Neutrophil (primary cell): ENCODE results near the gene MSH5.

Experiments used
- H3K27ac ChIP-seq: fragments of 200-600 bp; sonication (generic); 2 replicates; pipeline ENCODE4 v1.5.1; 2016; ENCODE audit warnings: mild to moderate bottlenecking, moderate library complexity
- H3K27me3 ChIP-seq: fragments of 200-600 bp; sonication (generic); 2 replicates; pipeline ENCODE4 v1.6.0; 2016; ENCODE audit warnings: mild to moderate bottlenecking
- H3K36me3 ChIP-seq: fragments of 200-600 bp; sonication (generic); 2 replicates; pipeline ENCODE4 v1.5.1; 2017
- H3K4me1 ChIP-seq, 2 experiments: fragments of 200-600 bp in 1 of 2; sonication (generic) in 1 of 2; 1 replicate in 1 of 2; 2 replicates in 1 of 2; pipeline versions ENCODE4 v1.5.1 to v1.6.1; 2013 to 2016; ENCODE audit warnings: low read depth in 1 of 2, low read length in 1 of 2, mild to moderate bottlenecking in 1 of 2, moderate library complexity in 1 of 2; ENCODE audit not compliant: control insufficient read depth in 1 of 2, insufficient read depth in 1 of 2
- H3K4me3 ChIP-seq, 2 experiments: fragments of 200-600 bp in 1 of 2; sonication (generic) in 1 of 2; 1 replicate in 1 of 2; 2 replicates in 1 of 2; pipeline ENCODE4 v1.5.1; 2013 to 2016; ENCODE audit warnings: low read depth in 1 of 2, low read length in 1 of 2, mild to moderate bottlenecking in 1 of 2, moderate library complexity in 1 of 2
- H3K9me3 ChIP-seq: fragments of 200-600 bp; sonication (generic); 2 replicates; pipeline ENCODE4 v1.5.1; 2016
- CTCF ChIP-seq: fragments of 200-600 bp; sonication (generic); IDR thresholded peaks from 2 replicates; pipeline ENCODE4 v1.5.1; 2016; ENCODE audit warnings: antibody characterized with exemption

Gene MSH5

DNA sequence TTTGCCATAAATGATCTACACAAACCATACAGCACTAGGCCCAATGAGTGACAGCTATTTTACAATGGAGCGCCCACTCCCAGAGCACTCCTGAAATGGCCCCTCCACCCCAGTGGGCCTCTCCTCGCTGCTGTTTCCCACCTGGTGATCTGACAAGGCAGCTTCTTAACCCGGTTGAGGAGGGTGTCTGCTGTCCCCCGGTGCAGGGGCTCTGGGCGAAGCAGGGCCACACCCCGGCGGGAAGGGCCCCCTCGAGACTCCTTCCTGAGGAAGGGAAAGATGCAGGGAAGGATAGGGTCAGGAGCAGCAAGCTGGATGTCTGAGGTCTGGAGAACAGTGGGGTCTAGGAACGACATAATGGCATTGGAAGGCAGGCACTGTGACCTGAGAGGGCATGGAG, 46.9 kb upstream of the MSH5 start:
- no peak for TF ChIP-seq CTCF
- H3K27me3 ChIP-seq = no peaks in the 10 kb centered on the region
- no peak overlapping the region for H3K4me3 ChIP-seq
- H3K36me3 ChIP-seq = peaks cover 89% of the 10 kb centered on the region
- no peaks in the 10 kb centered on the region for H3K9me3 ChIP-seq
- H3K27ac ChIP-seq = no peak overlapping the region
- no peaks in the 10 kb centered on the region for H3K4me1 ChIP-seq

GRCh38 chr6:31693535-31693934, 46.3 kb upstream of the MSH5 start:
- Histone ChIP-seq H3K4me3 (no peak overlapping the region), H3K4me1 (no peaks in the 10 kb centered on the region), H3K27me3 (no peaks in the 10 kb centered on the region), H3K9me3 (no peaks in the 10 kb centered on the region), H3K36me3 (peaks cover 83% of the 10 kb centered on the region), H3K27ac (no peak overlapping the region)
- TF ChIP-seq CTCF = no peak

DNA sequence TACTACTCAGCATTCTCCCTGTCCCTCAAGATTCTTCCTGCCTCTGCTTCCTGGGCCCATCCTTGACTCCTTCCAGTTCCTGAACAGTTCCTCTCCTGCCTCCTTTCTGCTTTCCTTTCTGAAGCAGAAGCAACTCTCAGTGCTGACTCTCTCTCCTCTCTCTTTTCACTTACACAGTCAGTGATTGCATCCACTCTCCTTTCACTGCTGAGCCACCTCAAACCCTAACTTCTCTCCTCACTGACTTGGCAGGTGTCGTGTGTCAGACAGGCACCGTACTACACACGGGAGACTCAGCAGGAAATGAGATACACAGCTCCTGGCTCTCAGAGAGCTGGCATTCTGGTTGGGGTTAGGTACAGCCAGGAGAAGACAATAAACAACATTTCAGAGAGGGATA, 42.2 kb upstream of the MSH5 start:
- peak overlapping the region; percentile 51 for H3K27ac ChIP-seq
- no peaks in the 10 kb centered on the region for H3K9me3 ChIP-seq
- peaks cover 16 to 18% of the 10 kb centered on the region in 2 experiments for H3K4me1 ChIP-seq
- H3K27me3 ChIP-seq = no peaks in the 10 kb centered on the region
- peaks cover 72% of the 10 kb centered on the region for H3K36me3 ChIP-seq
- TF ChIP-seq CTCF = no peak
- H3K4me3 ChIP-seq = no peak overlapping the region

GRCh38 chr6:31700740-31701401, 38.9 kb upstream of the MSH5 start:
- no peak for TF ChIP-seq CTCF
- H3K27ac ChIP-seq = peak overlapping the region; percentile 99

DNA sequence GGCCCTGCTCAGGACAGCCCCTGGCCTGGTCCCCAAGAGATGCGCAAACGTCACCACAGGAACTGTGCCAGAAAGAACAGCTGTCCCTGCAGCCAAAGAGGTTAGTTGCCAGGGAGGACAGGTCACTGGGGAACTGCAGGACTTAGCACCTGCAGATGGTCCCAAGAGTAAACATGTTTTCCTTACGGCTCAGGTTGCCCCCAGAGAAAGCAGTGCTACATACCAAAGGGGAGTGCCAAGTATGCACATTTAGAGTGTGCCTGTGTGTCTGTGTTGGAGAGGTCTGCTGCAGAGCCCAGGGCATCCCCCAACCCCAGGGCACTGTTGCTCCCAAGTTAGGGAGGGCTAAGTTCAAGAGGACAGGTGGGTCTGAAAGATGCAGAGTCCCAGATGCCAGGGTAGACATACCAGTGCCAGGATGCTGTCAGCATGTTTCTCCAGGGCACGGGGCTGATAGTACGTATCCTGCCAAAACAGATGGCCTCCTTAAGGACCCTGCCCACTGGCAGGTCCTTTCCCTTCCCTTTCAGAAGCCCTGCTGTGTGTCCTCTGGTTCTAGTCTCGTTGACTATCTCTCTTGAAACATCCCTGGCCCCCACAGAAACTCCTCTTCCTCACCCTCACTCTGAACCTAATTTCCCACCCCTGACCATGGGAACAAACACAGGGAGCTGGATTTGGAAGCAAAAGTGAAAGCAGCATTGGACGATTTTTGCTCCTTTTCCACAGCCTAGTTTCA, 38.0 kb upstream of the MSH5 start:
- TF ChIP-seq CTCF = no peak
- Histone ChIP-seq H3K27me3 (no peaks in the 10 kb centered on the region), H3K4me3 (peak overlapping the region; percentile 78 to 93), H3K36me3 (peaks cover 31% of the 10 kb centered on the region), H3K4me1 (peaks cover 25% of the 10 kb centered on the region in 2 experiments), H3K27ac (peak overlapping the region; percentile 99), H3K9me3 (no peaks in the 10 kb centered on the region)

More at GRCh38 chr6:31700740-31701401, 38.9 kb upstream of the MSH5 start:
- Histone ChIP-seq H3K9me3 (no peaks in the 10 kb centered on the region), H3K4me1 (peaks cover 25% of the 10 kb centered on the region in 2 experiments), H3K4me3 (no peak overlapping the region), H3K27me3 (no peaks in the 10 kb centered on the region), H3K36me3 (peaks cover 39% of the 10 kb centered on the region)
